Fibroblast of lung (primary cell): ENCODE data around the gene TMEM178A. TPM values are rescaled to one million over a fixed set of nuclear protein-coding genes. Genes with fewer than 3 reads are reported as not detected.
A peak's percentile ranks its signal among the peaks of the same experiment; 100 is the strongest.

Source experiments
- DNase-seq, 2 donors: peaks; one replicate each; pipeline versions ENCODE4 v3.0.0 to v3.0.0-alpha.2; 2010; ENCODE audit warnings: low read depth in 2 of 2
- H2AFZ ChIP-seq: 2 replicates; pipeline ENCODE4 v1.5.1; 2012; ENCODE audit warnings: low read length, control low read depth, inconsistent platforms
- H3K27ac ChIP-seq: 2 replicates; pipeline ENCODE4 v1.5.1; 2011; ENCODE audit warnings: low read length, control low read depth; ENCODE audit not compliant: insufficient read depth
- H3K27me3 ChIP-seq: 2 replicates; pipeline ENCODE4 v1.5.1; 2011; ENCODE audit warnings: mild to moderate bottlenecking, low read length; ENCODE audit not compliant: control insufficient read depth, insufficient read depth
- H3K36me3 ChIP-seq: 2 replicates; pipeline ENCODE4 v1.5.1; 2011; ENCODE audit warnings: low read length; ENCODE audit not compliant: control insufficient read depth, insufficient read depth
- H3K4me1 ChIP-seq: 2 replicates; pipeline ENCODE4 v1.5.1; 2011; ENCODE audit warnings: low read length; ENCODE audit not compliant: control insufficient read depth, insufficient read depth; ENCODE audit errors: extremely low read depth
- H3K4me2 ChIP-seq: 2 replicates; pipeline ENCODE4 v1.5.1; 2011; ENCODE audit warnings: low read length, control low read depth; ENCODE audit not compliant: insufficient read depth; ENCODE audit errors: extremely low read depth
- H3K4me3 ChIP-seq, 4 experiments: fragments of 200-600 bp in 1 of 4; sonication (generic) in 1 of 4; replicated peaks in 1 of 4; 2 replicates each; pipeline ENCODE4 v1.5.1; 2011 to 2016; ENCODE audit warnings: low read length in 4 of 4, low read depth in 3 of 4, mild to moderate bottlenecking in 3 of 4, control low read depth in 2 of 4, inconsistent platforms in 1 of 4, mixed read lengths in 1 of 4; ENCODE audit not compliant: insufficient read depth in 1 of 4; ENCODE audit errors: control extremely low read depth in 1 of 4
- H3K79me2 ChIP-seq: 2 replicates; pipeline ENCODE4 v1.5.1; 2012; ENCODE audit warnings: mild to moderate bottlenecking, low read length, inconsistent platforms; ENCODE audit not compliant: control insufficient read depth, insufficient read depth
- H3K9ac ChIP-seq: 2 replicates; pipeline ENCODE4 v1.5.1; 2011; ENCODE audit warnings: mild to moderate bottlenecking, low read length, control low read depth; ENCODE audit not compliant: insufficient read depth
- H3K9me3 ChIP-seq: 2 replicates; pipeline ENCODE4 v1.5.1; 2012; ENCODE audit warnings: low read depth, low read length; ENCODE audit not compliant: control insufficient read depth, insufficient read depth
- H4K20me1 ChIP-seq: 2 replicates; pipeline ENCODE4 v1.5.1; 2011; ENCODE audit warnings: low read length; ENCODE audit not compliant: control insufficient read depth, insufficient read depth; ENCODE audit errors: extremely low read depth
- EZH2 ChIP-seq: IDR thresholded peaks from 2 replicates; pipeline ENCODE4 v1.5.1; 2012; ENCODE audit warnings: low read length, control low read depth, mild to moderate bottlenecking; ENCODE audit errors: missing control alignments
- polyA plus RNA-seq, 2 donors: library from polyadenylated mRNA; depleted of rRNA in 1 of 2; stranded (reverse) in 1 of 2; unstranded in 1 of 2; fragments of >200 nt; gene quantifications; 2 replicates each; pipeline ENCODE4 v1.2.1, GENCODE V29; 2011 to 2012; ENCODE audit warnings: missing spikeins in 1 of 2
- total RNA-seq: library from RNA; depleted of rRNA; stranded (reverse); fragments of >200 nt; gene quantifications from 2 replicates; pipeline ENCODE4 v1.2.1, GENCODE V29; 2014
- TF ChIP-seq, protein P1 (sequence below), 2 donors: IDR thresholded peaks in 1 of 2; conservative IDR thresholded peaks in 1 of 2; 1 replicate in 1 of 2; 2 replicates in 1 of 2; pipeline ENCODE4 v1.5.1; 2011 to 2012; ENCODE audit warnings: low read length in 2 of 2, control low read depth in 1 of 2, inconsistent platforms in 1 of 2, low read depth in 1 of 2, mild to moderate bottlenecking in 1 of 2

TMEM178A gene
- total and polyA plus RNA-seq, 2 donors (not counting 1 experiment from before 2014, with no cell fraction given) = 1.5 to 6.9 TPM

GRCh38 chr2:39741871-39742270 is 76.2 kb downstream of the TMEM178A start:
- H3K4me2 ChIP-seq = no peak overlapping the region
- no peaks in the 10 kb centered on the region for H3K79me2 ChIP-seq
- no peak overlapping the region for H3K9ac ChIP-seq
- H4K20me1 ChIP-seq = no peaks in the 10 kb centered on the region
- TF ChIP-seq, protein P1, sequence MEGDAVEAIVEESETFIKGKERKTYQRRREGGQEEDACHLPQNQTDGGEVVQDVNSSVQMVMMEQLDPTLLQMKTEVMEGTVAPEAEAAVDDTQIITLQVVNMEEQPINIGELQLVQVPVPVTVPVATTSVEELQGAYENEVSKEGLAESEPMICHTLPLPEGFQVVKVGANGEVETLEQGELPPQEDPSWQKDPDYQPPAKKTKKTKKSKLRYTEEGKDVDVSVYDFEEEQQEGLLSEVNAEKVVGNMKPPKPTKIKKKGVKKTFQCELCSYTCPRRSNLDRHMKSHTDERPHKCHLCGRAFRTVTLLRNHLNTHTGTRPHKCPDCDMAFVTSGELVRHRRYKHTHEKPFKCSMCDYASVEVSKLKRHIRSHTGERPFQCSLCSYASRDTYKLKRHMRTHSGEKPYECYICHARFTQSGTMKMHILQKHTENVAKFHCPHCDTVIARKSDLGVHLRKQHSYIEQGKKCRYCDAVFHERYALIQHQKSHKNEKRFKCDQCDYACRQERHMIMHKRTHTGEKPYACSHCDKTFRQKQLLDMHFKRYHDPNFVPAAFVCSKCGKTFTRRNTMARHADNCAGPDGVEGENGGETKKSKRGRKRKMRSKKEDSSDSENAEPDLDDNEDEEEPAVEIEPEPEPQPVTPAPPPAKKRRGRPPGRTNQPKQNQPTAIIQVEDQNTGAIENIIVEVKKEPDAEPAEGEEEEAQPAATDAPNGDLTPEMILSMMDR (conservative IDR thresholded peaks at IDR 0.05 in 1 of 2, IDR thresholded peaks at IDR 0.05 in 1 of 2; ENCODE audit: low read depth in 1 of 2, low read length in 2 of 2) = no peak
- no peak for DNase-seq
- H3K4me3 ChIP-seq = no peak overlapping the region
- no peak overlapping the region for H2AFZ ChIP-seq
- H3K27ac ChIP-seq = no peak overlapping the region
- H3K4me1 ChIP-seq = peaks cover 19% of the 10 kb centered on the region
- no peaks in the 10 kb centered on the region for H3K27me3 ChIP-seq
- peaks cover 1% of the 10 kb centered on the region for H3K36me3 ChIP-seq
- H3K9me3 ChIP-seq = no peaks in the 10 kb centered on the region

DNA sequence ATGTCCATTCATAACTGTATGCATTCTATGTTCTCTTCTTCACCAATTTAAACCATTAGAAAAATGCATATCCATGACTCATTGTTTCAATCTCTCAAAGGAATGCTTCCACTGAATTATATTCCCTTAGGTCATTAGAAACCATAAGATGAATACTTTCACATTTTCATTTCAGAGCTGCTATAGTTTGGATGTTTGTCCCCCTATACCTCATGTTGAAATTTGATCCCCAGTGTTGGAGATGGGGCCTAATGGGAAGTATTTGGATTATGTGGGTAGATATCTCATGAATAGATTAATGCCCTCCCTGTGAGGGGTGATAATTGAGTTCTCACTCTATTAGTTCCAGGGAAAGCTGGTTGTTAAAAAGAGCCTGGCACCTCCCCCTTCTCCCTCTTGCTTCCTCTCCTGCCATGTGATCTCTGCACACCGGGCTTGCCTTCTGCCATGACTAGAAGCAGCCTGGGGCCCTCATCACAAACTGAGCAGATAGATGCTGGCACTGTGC is 77.6 kb downstream of the TMEM178A start:
- Histone ChIP-seq H2AFZ (no peak overlapping the region), H3K9ac (no peak overlapping the region), H3K79me2 (no peaks in the 10 kb centered on the region), H3K36me3 (peaks cover 1% of the 10 kb centered on the region), H3K27ac (no peak overlapping the region), H3K9me3 (no peaks in the 10 kb centered on the region), H3K4me2 (no peak overlapping the region), H3K4me3 (no peak overlapping the region), H3K27me3 (no peaks in the 10 kb centered on the region), H4K20me1 (no peaks in the 10 kb centered on the region), H3K4me1 (peaks cover 8% of the 10 kb centered on the region)
- TF ChIP-seq EZH2 = no peak
- TF ChIP-seq, protein P1 (conservative IDR thresholded peaks at IDR 0.05 in 1 of 2, IDR thresholded peaks at IDR 0.05 in 1 of 2; ENCODE audit: low read depth in 1 of 2, low read length in 2 of 2) = no peak
- DNase-seq = peak; percentile 39 to 74

DNA sequence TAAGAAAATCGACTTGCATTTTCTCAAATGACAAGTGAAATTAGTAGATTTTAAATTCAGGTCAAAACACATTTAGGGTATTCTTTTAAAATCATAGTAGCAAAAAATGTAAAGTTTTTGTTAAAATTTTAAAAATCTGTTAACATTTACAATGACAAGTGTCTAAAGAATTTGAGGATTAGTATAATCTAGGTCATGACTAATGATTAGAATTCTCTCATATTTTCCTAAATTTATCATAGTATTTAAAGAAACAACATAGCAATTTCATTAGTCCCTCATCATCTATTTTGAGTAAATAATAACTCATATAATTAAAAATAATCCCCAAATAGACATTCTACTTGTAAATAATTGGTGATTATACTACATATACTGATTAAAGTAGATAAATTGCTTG is 89.7 kb downstream of the TMEM178A start:
- Histone ChIP-seq H3K27ac (no peak overlapping the region), H4K20me1 (no peaks in the 10 kb centered on the region), H3K9me3 (no peaks in the 10 kb centered on the region), H3K27me3 (no peaks in the 10 kb centered on the region), H3K79me2 (no peaks in the 10 kb centered on the region), H3K4me3 (no peak overlapping the region), H3K4me1 (peaks cover 5% of the 10 kb centered on the region), H3K36me3 (peaks cover 10% of the 10 kb centered on the region), H3K9ac (no peak overlapping the region), H2AFZ (no peak overlapping the region), H3K4me2 (no peak overlapping the region)
- no peak for TF ChIP-seq EZH2
- TF ChIP-seq, protein P1 (conservative IDR thresholded peaks at IDR 0.05 in 1 of 2, IDR thresholded peaks at IDR 0.05 in 1 of 2; ENCODE audit: low read depth in 1 of 2, low read length in 2 of 2) = no peak
- no peak for DNase-seq
